ENCODE results near the gene POLE.
"Not testable (repeated sequence)": the region's sequence is repeated elsewhere in the genome, so short reads cannot be mapped to it uniquely, and the experiment has no call there.

POLE gene

DNA sequence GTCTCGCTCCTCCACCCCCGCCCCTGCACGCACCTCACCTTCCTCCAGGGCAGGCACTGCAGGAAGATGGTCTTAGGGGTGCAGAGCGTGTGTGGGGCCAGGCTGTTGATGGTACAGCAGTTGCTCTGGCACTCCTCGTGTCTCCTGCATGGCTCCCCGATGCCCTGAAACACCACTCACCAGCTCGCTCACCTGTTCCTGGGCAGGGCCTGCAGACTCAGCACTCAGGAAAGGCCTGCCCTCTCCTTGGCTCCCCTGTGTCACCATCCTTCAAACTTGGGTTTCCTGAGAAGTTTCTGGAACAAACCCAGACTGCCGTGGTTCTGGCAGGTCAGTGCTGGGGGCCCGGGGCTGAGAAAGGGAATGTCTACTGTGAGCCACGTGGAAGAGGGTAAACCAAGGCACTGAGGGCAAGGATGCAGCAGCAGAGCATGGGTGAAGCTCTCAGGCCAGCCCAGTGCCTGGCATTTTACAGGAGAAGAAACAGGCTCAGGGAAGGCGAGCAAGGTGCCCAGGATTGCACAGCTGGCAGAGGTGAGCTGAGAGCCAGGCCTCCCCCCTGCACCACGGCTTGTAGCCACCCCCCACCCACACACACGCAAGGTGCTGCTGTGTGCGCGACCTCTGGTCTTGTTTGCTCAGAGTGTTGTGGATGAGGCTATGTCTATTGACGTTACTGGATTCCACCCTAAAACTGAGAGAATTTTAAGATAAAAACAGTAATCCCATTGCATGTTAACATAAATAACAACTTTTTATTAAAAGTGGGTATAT lies 82.3 kb downstream of the POLE start:
- H3K4me1 Mint-ChIP-seq (ENCODE audit: low read depth) = peaks cover 18% of the 10 kb centered on the region
- no peak overlapping the region for H3K4me3 Mint-ChIP-seq
- H3K36me3 Mint-ChIP-seq (ENCODE audit: low read depth) = no peaks in the 10 kb centered on the region
- no peak overlapping the region for H3K27ac Mint-ChIP-seq
- H3K9me3 Mint-ChIP-seq = no peaks in the 10 kb centered on the region
- peaks cover 80% of the 10 kb centered on the region for H3K27me3 Mint-ChIP-seq
- DNase-seq = no peak

DNA sequence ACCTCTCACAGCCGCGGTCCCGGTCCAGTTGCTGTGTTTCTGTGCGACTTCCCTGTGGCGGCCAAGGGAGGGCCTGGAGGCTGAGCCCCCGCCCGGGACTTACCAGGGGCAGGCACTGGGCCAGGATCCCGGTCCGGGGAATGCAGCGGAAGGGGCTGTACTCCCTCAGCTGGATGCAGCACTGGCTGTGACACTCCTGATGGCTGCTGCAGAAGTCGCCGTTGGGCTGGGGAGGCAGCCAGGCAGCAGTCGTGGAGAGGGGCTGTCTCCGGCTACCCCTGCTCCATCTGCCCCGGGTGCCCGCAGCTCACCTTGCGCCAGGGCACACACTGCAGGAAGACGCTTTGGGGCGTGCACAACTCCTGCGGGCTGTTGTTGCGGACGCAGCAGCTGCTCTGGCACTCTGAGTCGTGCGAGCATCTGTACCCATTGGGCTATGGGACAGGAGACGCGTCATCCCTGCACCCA lies 83.0 kb downstream of the POLE start:
- no peak overlapping the region for H3K27ac Mint-ChIP-seq
- H3K36me3 Mint-ChIP-seq (ENCODE audit: low read depth) = no peaks in the 10 kb centered on the region
- H3K4me3 Mint-ChIP-seq = no peak overlapping the region
- no peaks in the 10 kb centered on the region for H3K9me3 Mint-ChIP-seq
- peaks cover 79% of the 10 kb centered on the region for H3K27me3 Mint-ChIP-seq
- peaks cover 19% of the 10 kb centered on the region for H3K4me1 Mint-ChIP-seq (ENCODE audit: low read depth)
- DNase-seq = no peak

DNA sequence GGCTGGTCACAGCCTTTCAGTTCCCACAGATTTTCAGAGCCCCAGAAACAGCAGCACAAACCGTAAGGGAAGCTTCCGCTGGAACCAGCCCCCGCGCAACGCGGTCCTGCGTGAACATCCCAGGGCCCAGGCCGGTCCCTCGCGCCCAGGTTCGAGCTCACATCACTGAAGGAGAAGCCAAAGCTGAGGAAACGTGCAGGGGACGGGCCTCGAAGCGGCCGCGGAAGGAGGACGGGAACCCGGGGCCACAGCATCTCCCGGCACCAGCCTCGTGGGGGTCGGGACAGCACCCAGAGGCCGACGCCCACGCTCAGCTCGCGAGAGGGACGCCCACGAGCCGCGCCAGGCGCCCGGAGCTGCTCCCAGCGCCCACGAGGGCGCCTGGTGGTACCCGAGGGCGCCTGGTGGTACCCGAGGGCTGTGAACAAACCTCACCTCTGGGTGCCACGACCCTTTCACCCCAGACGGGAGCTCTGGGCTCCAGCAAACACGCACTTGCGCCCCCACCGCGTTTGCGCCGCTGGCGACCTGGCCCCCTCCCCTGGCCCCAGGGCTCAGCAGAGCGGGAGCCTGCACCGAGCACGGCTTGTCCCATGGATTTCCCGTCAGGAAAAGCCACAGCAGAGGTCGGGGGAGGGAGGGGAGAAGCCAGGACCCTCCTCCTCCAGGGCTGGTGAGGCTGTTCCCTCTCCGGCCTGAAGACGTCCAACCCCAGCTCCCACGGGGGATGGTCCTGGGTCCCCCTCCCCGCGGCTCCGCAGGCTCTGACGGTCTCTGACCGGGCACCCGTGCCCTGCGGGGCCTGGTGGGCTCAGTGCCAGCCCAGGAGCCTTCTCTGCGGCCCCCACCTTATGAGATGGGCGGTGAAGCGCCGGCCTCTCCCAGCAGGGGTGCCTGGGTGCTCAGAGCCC lies 83.6 kb downstream of the POLE start:
- Mint-ChIP-seq H3K4me3 (no peak overlapping the region), H3K27me3 (peaks cover 79% of the 10 kb centered on the region)

DNA sequence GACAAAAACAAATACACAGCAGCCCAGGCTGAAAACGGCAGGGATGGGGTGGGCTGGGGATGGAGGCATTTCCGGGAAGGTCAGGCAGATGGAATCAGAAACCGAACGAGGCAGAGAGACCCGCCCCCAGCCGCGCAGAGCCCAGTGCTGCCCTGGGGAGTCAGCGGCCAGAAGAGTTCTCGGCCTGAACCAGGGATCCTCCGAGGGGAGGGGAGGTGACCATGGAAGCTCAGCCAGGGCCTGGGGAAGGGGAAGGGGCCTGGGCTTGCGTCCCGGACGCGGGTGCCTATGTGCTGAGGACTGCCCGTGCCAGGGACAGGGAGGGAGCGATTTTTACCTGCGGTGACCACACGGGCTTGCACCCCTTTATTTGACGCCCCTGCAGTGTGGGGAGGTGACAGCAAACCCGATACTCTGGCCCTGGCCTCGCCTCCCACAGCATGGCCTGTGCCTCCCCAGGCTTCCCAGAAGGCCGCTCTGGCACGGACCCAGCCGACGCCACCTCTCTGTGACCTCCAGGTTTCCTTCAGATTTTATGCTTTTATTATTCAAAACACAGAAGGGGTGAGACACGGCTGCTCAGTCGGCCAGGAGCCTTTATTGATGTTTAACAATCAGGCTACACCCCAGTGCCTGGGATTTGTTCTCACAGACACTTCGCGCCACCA lies 84.4 kb downstream of the POLE start:
- peaks cover 73% of the 10 kb centered on the region for H3K27me3 Mint-ChIP-seq
- no peak for DNase-seq
- H3K9me3 Mint-ChIP-seq = no peaks in the 10 kb centered on the region
- peaks cover 22% of the 10 kb centered on the region for H3K4me1 Mint-ChIP-seq (ENCODE audit: low read depth)
- no peaks in the 10 kb centered on the region for H3K36me3 Mint-ChIP-seq (ENCODE audit: low read depth)
- no peak overlapping the region for H3K27ac Mint-ChIP-seq
- H3K4me3 Mint-ChIP-seq = no peak overlapping the region

More for the DNA sequence above, 83.6 kb downstream of the POLE start:
- H3K4me1 Mint-ChIP-seq (ENCODE audit: low read depth) = peaks cover 23% of the 10 kb centered on the region
- no peak for DNase-seq
- no peak overlapping the region for H3K27ac Mint-ChIP-seq
- H3K36me3 Mint-ChIP-seq (ENCODE audit: low read depth) = no peaks in the 10 kb centered on the region
- no peaks in the 10 kb centered on the region for H3K9me3 Mint-ChIP-seq

DNA sequence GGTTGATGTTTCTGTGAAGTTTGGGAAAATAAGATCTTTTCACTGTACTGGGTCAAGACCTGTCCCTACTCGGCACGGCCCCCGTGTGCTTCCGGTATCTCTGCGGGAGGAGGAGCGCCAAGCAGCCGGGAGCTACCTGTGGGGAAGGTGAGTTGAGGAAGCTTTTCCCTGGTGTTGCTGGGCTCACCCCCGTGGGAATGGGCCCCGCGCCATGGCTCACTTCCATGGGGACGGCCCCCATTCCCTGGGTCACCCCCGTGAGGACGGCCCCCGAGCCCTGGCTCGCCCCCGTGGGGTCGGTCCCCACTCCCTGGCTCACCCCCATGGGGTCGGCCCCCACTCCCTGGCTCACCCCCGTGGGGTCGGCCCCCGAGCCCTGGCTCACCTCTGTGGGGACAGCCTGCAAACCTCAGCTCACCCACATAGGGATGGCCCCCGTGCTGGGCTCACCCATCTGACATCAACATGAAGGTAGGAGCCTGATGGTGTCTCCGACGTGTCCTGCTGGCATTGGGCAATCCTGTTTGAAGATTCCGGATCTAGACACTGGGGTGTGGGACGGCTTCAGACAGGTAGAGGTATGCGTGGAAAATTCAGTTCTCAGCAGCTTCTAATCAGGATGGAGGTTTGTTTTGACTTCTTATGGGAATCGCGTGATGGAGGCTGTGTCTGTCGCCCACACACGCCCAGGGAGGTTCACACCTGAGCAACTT lies 85.8 kb downstream of the POLE start:
- no peak for DNase-seq
- no peak overlapping the region for H3K27ac Mint-ChIP-seq
- no peaks in the 10 kb centered on the region for H3K36me3 Mint-ChIP-seq (ENCODE audit: low read depth)
- H3K4me1 Mint-ChIP-seq (ENCODE audit: low read depth) = peaks cover 26% of the 10 kb centered on the region
- H3K4me3 Mint-ChIP-seq = no peak overlapping the region
- H3K27me3 Mint-ChIP-seq = peaks cover 68% of the 10 kb centered on the region
- no peaks in the 10 kb centered on the region for H3K9me3 Mint-ChIP-seq

DNA sequence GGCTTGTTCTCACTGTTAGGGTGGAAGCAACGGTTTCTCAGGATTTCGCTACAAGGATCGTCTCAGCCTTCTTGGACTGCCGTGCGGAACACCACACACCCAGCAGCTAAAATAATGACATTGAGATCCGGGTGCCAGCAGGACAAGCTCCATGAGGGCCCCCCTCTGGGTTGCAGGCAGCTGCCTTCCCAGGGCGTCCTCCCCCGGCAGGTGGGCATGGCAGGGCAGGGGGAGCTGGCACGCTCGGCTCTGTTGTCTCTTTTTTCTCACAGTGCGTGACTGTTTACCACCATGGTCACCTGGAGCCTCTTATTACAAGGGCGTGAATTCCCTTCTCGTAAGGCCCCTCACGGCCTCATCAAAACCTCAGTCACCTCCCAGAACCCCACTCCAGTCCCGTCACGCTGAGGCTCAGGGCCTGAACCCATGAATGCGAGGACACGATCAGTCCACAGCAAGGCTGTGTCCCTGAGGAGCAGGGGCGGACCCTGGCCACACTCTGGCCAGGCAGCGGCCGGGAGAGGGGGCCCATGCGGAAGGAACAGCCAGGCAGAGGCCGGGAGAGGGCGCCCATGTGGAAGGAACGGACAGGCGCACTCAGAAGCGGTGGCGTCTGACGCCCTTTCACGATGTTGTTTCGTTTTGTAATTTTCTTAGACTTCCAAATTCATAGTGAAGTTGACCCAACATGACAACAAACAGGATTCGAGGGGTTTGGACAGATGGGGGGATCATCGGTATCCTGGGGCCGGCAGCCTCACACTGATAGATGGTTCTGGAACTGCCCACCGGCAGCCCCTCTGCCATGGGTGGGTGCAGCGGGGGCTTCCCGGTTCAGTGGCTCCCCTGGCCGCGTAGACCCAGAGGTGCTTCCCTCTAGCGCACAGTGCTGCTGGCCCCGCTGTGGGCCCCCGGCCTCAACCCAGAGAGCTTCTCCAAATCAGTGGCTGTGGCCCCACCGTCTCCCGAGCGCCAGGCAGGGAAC lies 86.8 kb downstream of the POLE start:
- Mint-ChIP-seq H3K27me3 (peaks cover 72% of the 10 kb centered on the region), H3K4me3 (peak overlapping the region; percentile 53), H3K9me3 (no peaks in the 10 kb centered on the region), H3K36me3 (ENCODE audit: low read depth) (no peaks in the 10 kb centered on the region), H3K27ac (no peak overlapping the region), H3K4me1 (ENCODE audit: low read depth) (peaks cover 26% of the 10 kb centered on the region)
- DNase-seq = peak; percentile 59

DNA sequence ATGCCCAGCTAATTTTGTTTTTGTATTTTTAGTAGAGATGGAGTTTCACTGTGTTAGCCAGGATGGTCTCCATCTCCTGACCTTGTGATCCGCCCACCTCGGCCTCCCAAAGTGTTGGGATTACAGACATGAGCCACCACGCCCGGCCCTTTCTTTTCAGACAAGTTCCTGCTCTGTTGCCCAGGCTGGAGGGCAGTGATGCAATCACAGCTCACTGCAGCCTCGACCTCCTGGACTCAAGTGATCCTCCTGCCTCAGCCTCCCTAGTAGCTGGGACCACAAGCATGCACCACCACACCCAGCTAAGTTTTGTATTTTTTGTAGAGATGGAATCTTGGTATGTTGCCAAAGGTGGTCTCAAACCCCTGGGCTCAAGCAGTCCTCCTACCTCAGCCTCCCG lies 87.6 kb downstream of the POLE start:
- DNase-seq = not testable (repeated sequence)

DNA sequence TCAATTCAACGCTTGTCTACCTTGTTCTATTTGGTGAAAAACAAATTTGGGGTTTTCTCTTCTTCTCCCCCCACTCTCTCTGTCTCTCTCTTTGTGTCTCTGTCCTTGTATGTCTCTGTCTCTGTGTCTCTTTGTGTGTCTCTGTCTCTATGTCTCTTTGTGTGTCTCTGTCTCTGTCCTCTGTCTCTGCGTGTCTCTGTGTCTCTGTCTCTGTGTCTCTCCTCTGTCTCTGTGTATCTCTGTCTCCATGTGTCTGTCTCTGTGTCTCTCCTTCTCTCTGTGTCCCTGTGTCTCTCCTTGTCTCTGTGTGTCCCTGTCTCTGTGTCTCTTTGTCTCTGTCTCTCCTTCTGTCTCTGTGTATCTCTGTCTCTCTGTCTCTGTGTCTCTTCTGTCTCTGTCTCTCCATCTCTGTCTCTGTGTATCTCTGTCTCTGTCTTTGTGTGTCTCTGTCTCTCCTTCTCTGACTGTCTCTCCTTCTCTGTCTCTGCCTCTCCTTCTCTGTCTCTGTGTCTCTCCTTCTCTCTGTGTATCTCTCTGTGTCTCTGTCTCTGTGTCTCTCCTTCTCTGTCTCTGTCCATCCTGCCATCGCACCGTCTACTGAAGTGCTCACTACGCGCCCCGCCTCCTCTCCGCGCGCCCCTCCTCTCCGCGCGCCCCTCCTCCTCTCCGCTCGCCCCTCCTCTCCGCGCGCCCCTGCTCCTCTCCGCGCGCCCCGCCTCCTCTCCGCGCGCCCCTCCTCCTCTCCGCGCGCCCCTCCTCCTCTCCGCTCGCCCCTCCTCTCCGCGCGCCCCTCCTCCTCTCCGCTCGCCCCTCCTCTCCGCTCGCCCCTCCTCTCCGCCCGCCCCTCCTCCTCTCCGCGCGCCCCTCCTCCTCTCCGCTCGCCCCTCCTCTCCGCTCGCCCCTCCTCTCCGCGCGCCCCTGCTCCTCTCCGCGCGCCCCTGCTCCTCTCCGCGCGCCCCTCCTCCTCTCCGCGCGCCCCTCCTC lies 89.5 kb downstream of the POLE start:
- peak overlapping the region; percentile 73 for H3K4me3 Mint-ChIP-seq
- no peak overlapping the region for H3K27ac Mint-ChIP-seq
- DNase-seq = no peak
- no peaks in the 10 kb centered on the region for H3K36me3 Mint-ChIP-seq (ENCODE audit: low read depth)
- no peaks in the 10 kb centered on the region for H3K9me3 Mint-ChIP-seq
- peaks cover 24% of the 10 kb centered on the region for H3K4me1 Mint-ChIP-seq (ENCODE audit: low read depth)
- H3K27me3 Mint-ChIP-seq = peaks cover 63% of the 10 kb centered on the region

More for the DNA sequence above, 87.6 kb downstream of the POLE start:
- peaks cover 26% of the 10 kb centered on the region for H3K4me1 Mint-ChIP-seq (ENCODE audit: low read depth)
- H3K27ac Mint-ChIP-seq; H3K9me3 Mint-ChIP-seq; H3K36me3 Mint-ChIP-seq (ENCODE audit: low read depth): not testable (repeated sequence)
- peak overlapping the region; percentile 10 for H3K4me3 Mint-ChIP-seq
- H3K27me3 Mint-ChIP-seq = peaks cover 67% of the 10 kb centered on the region

DNA sequence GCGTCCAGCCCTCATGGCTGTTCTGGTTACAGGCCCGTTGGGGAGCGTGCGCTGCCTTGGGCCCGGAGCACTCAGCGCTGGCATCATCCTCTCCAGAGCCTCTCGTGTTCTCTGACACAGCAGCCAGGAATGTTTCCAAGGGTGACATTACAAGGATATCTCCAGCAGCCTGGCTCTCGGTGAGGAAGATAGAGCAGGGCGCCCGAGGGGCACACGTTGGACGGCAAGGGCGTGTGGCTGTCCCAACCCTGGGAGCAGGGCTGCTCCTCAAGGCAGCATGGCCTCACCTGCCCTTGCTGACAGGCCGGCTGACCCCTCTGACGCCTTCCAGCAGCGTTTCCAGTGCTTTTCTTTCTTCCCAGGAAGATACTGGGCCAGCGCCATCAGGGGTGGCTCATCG lies 91.1 kb downstream of the POLE start:
- Mint-ChIP-seq H3K9me3 (no peaks in the 10 kb centered on the region), H3K4me3 (no peak overlapping the region), H3K27ac (no peak overlapping the region), H3K36me3 (ENCODE audit: low read depth) (no peaks in the 10 kb centered on the region), H3K27me3 (peaks cover 52% of the 10 kb centered on the region), H3K4me1 (ENCODE audit: low read depth) (peaks cover 23% of the 10 kb centered on the region)
- DNase-seq = no peak

DNA sequence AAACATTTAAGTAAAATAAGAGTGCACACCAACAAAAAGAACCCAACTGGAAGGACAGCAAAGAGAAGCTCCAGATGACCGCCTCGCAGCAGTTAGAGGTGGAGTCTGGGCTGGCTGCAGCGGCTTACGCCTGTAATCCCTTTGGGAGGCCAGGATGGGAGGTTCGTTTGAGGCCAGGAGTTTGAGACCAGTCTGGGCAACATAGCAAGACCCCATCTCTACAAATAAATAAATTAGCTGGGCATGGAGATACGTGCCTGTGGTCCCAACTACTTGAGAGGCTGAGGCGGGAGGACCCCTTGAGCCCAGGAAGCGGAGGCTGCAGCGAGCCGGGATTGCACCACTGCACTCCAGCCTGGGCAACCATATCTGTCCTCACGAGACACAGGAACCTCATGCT lies 92.0 kb downstream of the POLE start:
- Mint-ChIP-seq H3K27me3 (peaks cover 43% of the 10 kb centered on the region), H3K36me3 (ENCODE audit: low read depth) (no peaks in the 10 kb centered on the region), H3K4me1 (ENCODE audit: low read depth) (peaks cover 16% of the 10 kb centered on the region), H3K9me3 (no peaks in the 10 kb centered on the region), H3K27ac (no peak overlapping the region), H3K4me3 (no peak overlapping the region)
- DNase-seq = no peak

DNA sequence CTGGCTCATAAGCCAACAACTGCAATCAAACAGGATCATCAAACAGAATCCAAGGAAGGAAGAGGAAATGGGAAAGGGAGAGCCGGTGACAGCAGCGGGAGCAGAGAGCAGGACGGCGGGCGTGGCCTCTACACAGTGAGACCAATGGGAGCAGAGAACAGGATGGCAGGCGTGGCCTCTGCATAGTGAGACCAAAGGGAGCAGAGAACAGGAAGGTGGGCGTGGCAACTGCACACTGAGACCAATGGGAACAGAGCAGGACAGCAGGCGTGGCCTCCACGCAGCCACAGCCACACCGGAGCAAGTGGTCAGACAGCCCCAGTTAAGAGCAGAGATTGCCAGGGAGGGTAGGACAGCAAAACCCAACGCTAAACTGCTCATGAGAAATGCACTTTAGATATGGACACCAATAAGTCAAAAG lies 93.2 kb downstream of the POLE start:
- DNase-seq = no peak
- Mint-ChIP-seq H3K9me3 (no peaks in the 10 kb centered on the region), H3K27ac (no peak overlapping the region), H3K36me3 (ENCODE audit: low read depth) (no peaks in the 10 kb centered on the region), H3K27me3 (peaks cover 34% of the 10 kb centered on the region), H3K4me3 (no peak overlapping the region), H3K4me1 (ENCODE audit: low read depth) (peaks cover 11% of the 10 kb centered on the region)

DNA sequence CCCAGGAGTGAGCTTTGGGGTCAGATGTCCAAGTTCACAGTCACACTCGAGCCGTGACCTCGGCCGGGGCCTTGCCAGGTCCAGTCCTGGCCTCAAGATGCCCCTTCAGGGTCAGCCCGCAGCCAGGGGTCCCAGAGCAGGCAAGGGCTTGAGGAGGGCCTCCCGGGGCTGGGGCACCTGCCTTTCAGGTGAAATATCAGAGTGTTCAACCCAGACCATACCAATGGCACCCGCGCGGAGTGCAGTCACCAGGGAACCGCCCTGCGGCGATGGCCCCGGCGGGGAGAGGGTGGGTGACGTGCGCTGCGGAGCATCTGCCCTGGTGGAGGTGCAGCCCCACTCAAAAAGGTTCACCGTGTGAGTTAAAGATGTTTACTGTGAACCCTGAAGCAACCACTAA lies 93.6 kb downstream of the POLE start:
- H3K27ac Mint-ChIP-seq = no peak overlapping the region
- H3K4me3 Mint-ChIP-seq = no peak overlapping the region
- no peak for DNase-seq
- no peaks in the 10 kb centered on the region for H3K9me3 Mint-ChIP-seq
- H3K36me3 Mint-ChIP-seq (ENCODE audit: low read depth) = no peaks in the 10 kb centered on the region
- H3K27me3 Mint-ChIP-seq = peaks cover 29% of the 10 kb centered on the region
- H3K4me1 Mint-ChIP-seq (ENCODE audit: low read depth) = peaks cover 8% of the 10 kb centered on the region

All from activated T-cell treated with anti-CD3 and anti-CD28 coated beads, Interleukin-2, amount 50 U/mL, for 24 hours (primary cell).